H1 (cell line): ENCODE measurements around the gene VEGFD. TPM values are rescaled to one million over a fixed set of nuclear protein-coding genes. Genes with fewer than 3 reads are reported as not detected.

Experiments
- CTCF ChIA-PET: fragments of 300-600 bp; sonication (Branson Sonifier 250); formaldehyde crosslinking; loops from one replicate; lab custom pipeline; 2021; ENCODE audit not compliant: partially characterized antibody; lab: Charles Lee
- POLR2A ChIA-PET: fragments of 300-600 bp; sonication (Branson Sonifier 250); formaldehyde crosslinking; loops from one replicate; lab custom pipeline; 2021; ENCODE audit warnings: inconsistent platforms; ENCODE audit not compliant: partially characterized antibody; lab: Charles Lee
- DNase-seq, 2 experiments: peaks; one replicate each; pipeline versions ENCODE4 v3.0.0 to v3.0.0-alpha.2; 2010 to 2022; ENCODE audit warnings: low spot score in 2 of 2, low read depth in 1 of 2, mixed read lengths in 1 of 2
- FAIRE-seq: peaks from 2 replicates; lab custom pipeline; 2011; peaks lifted over from hg19 to GRCh38; lab: Jason Lieb, UNC
- H2AFZ ChIP-seq: 2 replicates; pipeline ENCODE4 v1.8.1; 2012; ENCODE audit warnings: low read length, inconsistent platforms
- H2AK5ac ChIP-seq: 2 replicates; pipeline ENCODE4 v1.6.1; 2013; ENCODE audit warnings: low read depth, low read length
- H2BK120ac ChIP-seq: replicated peaks from 2 replicates; pipeline ENCODE3; 2013; ENCODE audit warnings: low read depth, low read length, inconsistent platforms
- H2BK12ac ChIP-seq: 2 replicates; pipeline ENCODE4 v1.6.1; 2013; ENCODE audit warnings: low read depth, low read length
- H2BK15ac ChIP-seq: 2 replicates; pipeline ENCODE4 v1.6.1; 2013; ENCODE audit warnings: low read length
- H2BK20ac ChIP-seq: 2 replicates; pipeline ENCODE4 v1.6.1; 2013; ENCODE audit warnings: low read length
- H2BK5ac ChIP-seq: 2 replicates; pipeline ENCODE4 v1.6.1; 2013; ENCODE audit warnings: low read depth, low read length
- H3K14ac ChIP-seq: 2 replicates; pipeline ENCODE4 v1.6.1; 2013; ENCODE audit warnings: inconsistent platforms; ENCODE audit not compliant: insufficient read length
- H3K18ac ChIP-seq: 2 replicates; pipeline ENCODE4 v1.6.1; 2013; ENCODE audit warnings: low read length; ENCODE audit errors: extremely low read depth
- H3K23ac ChIP-seq: 2 replicates; pipeline ENCODE4 v1.6.1; 2013; ENCODE audit warnings: inconsistent platforms; ENCODE audit not compliant: insufficient read length
- H3K23me2 ChIP-seq: 2 replicates; pipeline ENCODE4 v1.6.1; 2013; ENCODE audit warnings: low read depth, low read length
- H3K27ac ChIP-seq: 2 replicates; pipeline ENCODE4 v1.6.1; 2011; ENCODE audit warnings: low read depth, low read length, inconsistent platforms
- H3K27me3 ChIP-seq, 4 experiments: replicated peaks in 1 of 4; 1 replicate in 1 of 4; 2 replicates in 3 of 4; pipeline versions ENCODE4 v1.6.1 to v1.8.1; 2011 to 2013; ENCODE audit warnings: low read length in 3 of 4, mild to moderate bottlenecking in 3 of 4, inconsistent platforms in 2 of 4, mixed read lengths in 2 of 4, moderate library complexity in 1 of 4; ENCODE audit not compliant: control insufficient read depth in 3 of 4, insufficient read depth in 3 of 4; ENCODE audit errors: extremely low read depth in 1 of 4
- H3K36me3 ChIP-seq, 4 experiments: 2 replicates each; pipeline versions ENCODE4 v1.6.1 to v1.8.1; 2011 to 2013; ENCODE audit warnings: mild to moderate bottlenecking in 4 of 4, low read length in 3 of 4, moderate library complexity in 2 of 4, control low read depth in 1 of 4, inconsistent platforms in 1 of 4; ENCODE audit not compliant: insufficient read depth in 4 of 4, control insufficient read depth in 2 of 4
- H3K4ac ChIP-seq: replicated peaks from 2 replicates; pipeline ENCODE3; 2013; ENCODE audit warnings: low read length, low read depth, mixed read lengths, inconsistent platforms; ENCODE audit not compliant: insufficient read length
- H3K4me1 ChIP-seq, 4 experiments: replicated peaks in 1 of 4; 1 replicate in 1 of 4; 2 replicates in 3 of 4; pipeline versions ENCODE4 v1.6.1 to v1.8.1; 2011 to 2013; ENCODE audit warnings: low read length in 3 of 4, inconsistent platforms in 2 of 4, mixed read lengths in 1 of 4; ENCODE audit not compliant: insufficient read depth in 4 of 4, control insufficient read depth in 3 of 4
- H3K4me2 ChIP-seq, 2 experiments: 2 replicates each; pipeline versions ENCODE4 v1.6.1 to v1.8.1; 2011 to 2013; ENCODE audit warnings: low read depth in 2 of 2, low read length in 2 of 2, control low read depth in 1 of 2, inconsistent platforms in 1 of 2, mild to moderate bottlenecking in 1 of 2; ENCODE audit not compliant: insufficient read depth in 1 of 2
- H3K4me3 ChIP-seq, 4 experiments: fragments of 200-600, 300-600 bp in 1 of 4; sonication (generic), shearing (Covaris generic), sonication (Bioruptor Twin) in 1 of 4; 2 replicates each; pipeline versions ENCODE4 v1.5.1 to v1.8.1; 2011 to 2016; ENCODE audit warnings: low read length in 4 of 4, low read depth in 3 of 4, control low read depth in 2 of 4, inconsistent platforms in 2 of 4, mild to moderate bottlenecking in 2 of 4, mixed read lengths in 1 of 4, moderate library complexity in 1 of 4; ENCODE audit not compliant: insufficient read depth in 2 of 4; ENCODE audit errors: extremely low read depth in 1 of 4
- H3K56ac ChIP-seq: replicated peaks from 2 replicates; pipeline ENCODE3; 2013; ENCODE audit warnings: low read depth, mild to moderate bottlenecking, mixed read lengths, low read length, inconsistent platforms; ENCODE audit not compliant: insufficient read length
- H3K79me1 ChIP-seq: 2 replicates; pipeline ENCODE4 v1.6.1; 2013; ENCODE audit warnings: low read depth, low read length, control low read depth
- H3K79me2 ChIP-seq, 2 experiments: 2 replicates each; pipeline versions ENCODE4 v1.6.1 to v1.8.1; 2012 to 2013; ENCODE audit warnings: low read length in 2 of 2, mild to moderate bottlenecking in 2 of 2, inconsistent platforms in 1 of 2; ENCODE audit not compliant: insufficient read depth in 2 of 2, control insufficient read depth in 1 of 2
- H3K9ac ChIP-seq, 4 experiments: replicated peaks in 1 of 4; 1 replicate in 1 of 4; 2 replicates in 3 of 4; pipeline versions ENCODE4 v1.6.1 to v1.8.1; 2011 to 2013; ENCODE audit warnings: low read depth in 3 of 4, low read length in 3 of 4, control low read depth in 2 of 4, mild to moderate bottlenecking in 2 of 4, moderate library complexity in 2 of 4, inconsistent platforms in 1 of 4; ENCODE audit errors: extremely low read depth in 1 of 4
- H3K9me3 ChIP-seq, 2 experiments: 2 replicates each; pipeline versions ENCODE4 v1.6.1 to v1.8.1; 2012 to 2013; ENCODE audit warnings: mild to moderate bottlenecking in 2 of 2, moderate library complexity in 2 of 2, control low read depth in 1 of 2, inconsistent platforms in 1 of 2, low read depth in 1 of 2, low read length in 1 of 2, mixed read lengths in 1 of 2; ENCODE audit not compliant: insufficient read depth in 2 of 2
- H4K20me1 ChIP-seq, 2 experiments: replicated peaks in 1 of 2; 2 replicates each; pipeline versions ENCODE3 to v1.8.1; 2011 to 2013; ENCODE audit warnings: inconsistent platforms in 2 of 2, low read length in 2 of 2, mild to moderate bottlenecking in 1 of 2; ENCODE audit not compliant: insufficient read depth in 2 of 2, control insufficient read depth in 1 of 2
- H4K5ac ChIP-seq: 2 replicates; pipeline ENCODE4 v1.6.1; 2013; ENCODE audit warnings: low read length, low read depth, mixed read lengths, inconsistent platforms; ENCODE audit not compliant: insufficient read length
- H4K8ac ChIP-seq: 2 replicates; pipeline ENCODE4 v1.8.0; 2013; ENCODE audit warnings: mild to moderate bottlenecking, moderate library complexity, low read length, inconsistent platforms; ENCODE audit not compliant: insufficient read depth; ENCODE audit errors: extremely low read depth
- H4K91ac ChIP-seq: replicated peaks from 2 replicates; pipeline ENCODE3; 2013; ENCODE audit warnings: low read length, mixed read lengths, inconsistent platforms; ENCODE audit not compliant: insufficient read length
- POU5F1 ChIP-seq: IDR thresholded peaks from 2 replicates; pipeline ENCODE4 v1.6.1; 2011; ENCODE audit warnings: low read depth, mild to moderate bottlenecking, low read length, moderate library complexity
- RAD21 ChIP-seq, 2 experiments: IDR thresholded peaks in 1 of 2; conservative IDR thresholded peaks in 1 of 2; 2 replicates each; pipeline ENCODE4 v1.6.1; 2011; ENCODE audit warnings: low read depth in 2 of 2, low read length in 2 of 2, improper control_type of control experiment in 1 of 2, inconsistent platforms in 1 of 2, mild to moderate bottlenecking in 1 of 2, moderate library complexity in 1 of 2
- RFX5 ChIP-seq: IDR thresholded peaks from 2 replicates; pipeline ENCODE4 v1.6.1; 2011; ENCODE audit warnings: low read depth, low read length, improper control_type of control experiment, borderline replicate concordance
- RXRA ChIP-seq: IDR thresholded peaks from 2 replicates; pipeline ENCODE4 v1.6.1; 2011; ENCODE audit warnings: low read depth, mild to moderate bottlenecking, low read length, moderate library complexity; ENCODE audit not compliant: insufficient read depth
- SP4 ChIP-seq: IDR thresholded peaks from 2 replicates; pipeline ENCODE4 v1.6.1; 2012; ENCODE audit warnings: low read length, inconsistent platforms
- polyA plus RNA-seq, 7 experiments: library from polyadenylated mRNA; depleted of rRNA in 3 of 7; stranded (reverse) in 5 of 7; unstranded in 2 of 7; fragments of >200 nt in 5 of 7; fragments of 200-250 nt in 2 of 7; gene quantifications; 1 replicate in 5 of 7; 2 replicates in 1 of 7; 4 replicates in 1 of 7; pipeline versions ENCODE4 v1.2.1 to v1.2.3, GENCODE V29; 2011 to 2013; ENCODE audit warnings: missing spikeins in 2 of 7, mixed read lengths in 2 of 7
- total RNA-seq: library from RNA; stranded (reverse); fragmentation: NEBNext Ultra II Directional; extraction: Animal tissue kit (Norgen Biotek cat#: 25700); gene quantifications from 2 replicates; pipeline ENCODE4 v1.2.1, GENCODE V29; 2021
- TF ChIP-seq, protein P1 (sequence below): IDR thresholded peaks from 2 replicates; pipeline ENCODE4 v1.6.1; 2012; ENCODE audit warnings: low read length, inconsistent platforms

VEGFD gene
- total and polyA plus RNA-seq, 2 of the 8 experiments (the other 6 are each of a cell fraction or from before 2014, with no cell fraction given) = 0.06 TPM; not detected in 1

DNA sequence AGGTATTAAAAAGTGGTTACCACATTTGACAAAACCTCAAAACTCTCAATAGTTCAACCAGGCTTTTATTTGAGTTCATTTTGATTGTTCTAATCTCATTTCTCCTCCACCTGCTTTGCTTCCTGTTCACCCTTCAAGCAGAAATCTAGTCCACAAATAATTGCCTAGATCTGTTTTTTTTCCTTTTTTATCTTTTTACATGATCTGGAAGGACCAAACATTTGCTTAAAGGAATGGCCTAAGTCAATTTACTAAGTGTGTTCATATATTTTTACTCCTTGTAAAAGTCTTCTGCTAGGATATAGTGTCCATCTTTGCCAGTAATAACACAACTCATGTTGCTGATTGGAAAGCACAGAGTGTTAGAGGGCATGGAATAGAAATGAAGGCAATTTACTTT, 26.2 kb upstream of the VEGFD start:
- H3K4me2 ChIP-seq = no peak overlapping the region
- no peak overlapping the region for H4K91ac ChIP-seq
- no peak overlapping the region for H3K56ac ChIP-seq
- no peak overlapping the region for H2AK5ac ChIP-seq
- H4K20me1 ChIP-seq = no peaks in the 10 kb centered on the region
- DNase-seq (no peak), FAIRE-seq (no peak)
- H4K5ac ChIP-seq = no peak overlapping the region
- H3K36me3 ChIP-seq = no peaks in the 10 kb centered on the region
- no peaks in the 10 kb centered on the region for H3K79me2 ChIP-seq
- no peak overlapping the region for H3K23ac ChIP-seq
- H3K79me1 ChIP-seq = no peaks in the 10 kb centered on the region
- H2BK12ac ChIP-seq = no peak overlapping the region
- H2BK20ac ChIP-seq = no peak overlapping the region
- no peaks in the 10 kb centered on the region for H3K9me3 ChIP-seq
- H3K9ac ChIP-seq = no peak overlapping the region
- H3K4me1 ChIP-seq = no peaks in the 10 kb centered on the region
- no peak overlapping the region for H3K4me3 ChIP-seq
- POLR2A ChIA-PET = no interaction called here
- CTCF ChIA-PET = interaction anchor here (1.3 kb wide), 1 partner anchor 58 kb away, joined by 3 read pairs; no protein-coding TSS in a partner anchor
- H2BK120ac ChIP-seq = no peak overlapping the region
- H2AFZ ChIP-seq = no peak overlapping the region
- H4K8ac ChIP-seq = no peak overlapping the region
- H3K18ac ChIP-seq = no peak overlapping the region
- H2BK5ac ChIP-seq = no peak overlapping the region
- H3K4ac ChIP-seq = no peak overlapping the region
- no peak overlapping the region for H2BK15ac ChIP-seq
- no peaks in the 10 kb centered on the region for H3K27me3 ChIP-seq
- no peak overlapping the region for H3K14ac ChIP-seq
- no peaks in the 10 kb centered on the region for H3K23me2 ChIP-seq
- H3K27ac ChIP-seq = no peak overlapping the region
- no peak for TF ChIP-seq RFX5
- no peak for TF ChIP-seq POU5F1
- TF ChIP-seq RXRA = no peak
- TF ChIP-seq, protein P1, sequence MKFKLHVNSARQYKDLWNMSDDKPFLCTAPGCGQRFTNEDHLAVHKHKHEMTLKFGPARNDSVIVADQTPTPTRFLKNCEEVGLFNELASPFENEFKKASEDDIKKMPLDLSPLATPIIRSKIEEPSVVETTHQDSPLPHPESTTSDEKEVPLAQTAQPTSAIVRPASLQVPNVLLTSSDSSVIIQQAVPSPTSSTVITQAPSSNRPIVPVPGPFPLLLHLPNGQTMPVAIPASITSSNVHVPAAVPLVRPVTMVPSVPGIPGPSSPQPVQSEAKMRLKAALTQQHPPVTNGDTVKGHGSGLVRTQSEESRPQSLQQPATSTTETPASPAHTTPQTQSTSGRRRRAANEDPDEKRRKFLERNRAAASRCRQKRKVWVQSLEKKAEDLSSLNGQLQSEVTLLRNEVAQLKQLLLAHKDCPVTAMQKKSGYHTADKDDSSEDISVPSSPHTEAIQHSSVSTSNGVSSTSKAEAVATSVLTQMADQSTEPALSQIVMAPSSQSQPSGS = no peak
- TF ChIP-seq RAD21 (IDR thresholded peaks at IDR 0.05 in 1 of 2, conservative IDR thresholded peaks at IDR 0.05 in 1 of 2; ENCODE audit: low read depth in 2 of 2, low read length in 2 of 2) = no peak
- no peak for TF ChIP-seq SP4
